ENCODE results near the gene IFT172. TPM values are rescaled to one million over a fixed set of nuclear protein-coding genes. Genes with fewer than 3 reads are reported as not detected.

Gene IFT172
- total and polyA plus RNA-seq, 5 donors from 2014 or later, result 1.1 to 10.3 (median 1.5) TPM

DNA sequence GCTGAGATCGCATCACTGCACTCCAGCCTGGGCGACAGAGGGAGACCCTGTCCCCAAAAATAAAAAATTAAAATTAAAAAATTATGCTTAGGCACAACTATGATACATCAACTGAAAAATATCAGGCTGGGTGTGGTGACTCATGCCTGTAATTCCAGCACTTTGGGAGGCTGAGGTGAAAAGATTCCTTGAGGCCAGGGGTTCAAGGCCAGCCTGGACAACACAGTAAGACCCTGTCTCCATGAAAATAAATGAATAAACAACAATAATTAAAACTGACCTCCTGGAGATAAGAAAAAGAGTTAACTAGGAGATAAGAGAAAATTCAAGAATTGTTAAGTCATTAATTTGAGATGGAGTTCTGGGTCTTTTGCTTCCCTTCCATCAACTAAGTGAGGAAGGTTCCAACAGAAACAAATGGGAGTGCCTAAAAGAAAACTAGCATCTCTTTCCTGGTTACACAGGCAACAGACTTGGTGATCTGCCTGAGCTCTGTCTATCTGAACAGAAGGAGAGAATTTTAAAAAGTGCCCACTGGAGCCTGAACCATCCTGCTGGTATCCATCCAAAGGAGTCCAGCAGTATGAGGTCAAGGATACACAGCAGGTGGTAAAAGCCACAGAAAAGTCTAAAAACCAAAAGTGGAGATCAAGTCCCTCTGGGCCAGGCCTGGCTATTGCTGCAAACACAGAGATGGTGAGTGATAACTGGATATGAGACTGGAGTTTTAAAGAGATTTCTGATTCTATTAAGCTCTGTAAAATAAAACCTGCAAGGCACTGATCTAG, 89.0 kb downstream of the IFT172 start:
- Mint-ChIP-seq H3K4me1 (peaks cover 33 to 73% (median 52%) of the 10 kb centered on the region in 4 donors), H3K27ac (peak overlapping the region in 2 of 3 donors; percentile 27 to 57), H3K36me3 (peaks cover 14% of the 10 kb centered on the region), H3K4me3 (peak overlapping the region in 2 of 4 donors; percentile 47 to 90), H3K9me3 (no peaks in the 10 kb centered on the region), H3K27me3 (no peaks in the 10 kb centered on the region)
- no peak for ATAC-seq (ENCODE audit: low read depth in 2 of 2)
- no peak for DNase-seq
- Histone ChIP-seq H3K27ac (ENCODE audit: insufficient read depth, low read length, poor library complexity, severe bottlenecking) (no peak overlapping the region), H3K9me3 (ENCODE audit: control insufficient read depth in 2 of 2, low read length in 2 of 2) (no peaks in the 10 kb centered on the region), H3K4me1 (ENCODE audit: control insufficient read depth, insufficient read depth, low read length, poor library complexity, severe bottlenecking) (peaks cover 22% of the 10 kb centered on the region), H3K4me3 (ENCODE audit: low read depth, low read length) (peak overlapping the region; percentile 26), H3K36me3 (ENCODE audit: control insufficient read depth, insufficient read depth, low read length) (peaks cover 14% of the 10 kb centered on the region), H3K27me3 (ENCODE audit: control insufficient read depth, insufficient read depth, low read length) (no peaks in the 10 kb centered on the region)

DNA sequence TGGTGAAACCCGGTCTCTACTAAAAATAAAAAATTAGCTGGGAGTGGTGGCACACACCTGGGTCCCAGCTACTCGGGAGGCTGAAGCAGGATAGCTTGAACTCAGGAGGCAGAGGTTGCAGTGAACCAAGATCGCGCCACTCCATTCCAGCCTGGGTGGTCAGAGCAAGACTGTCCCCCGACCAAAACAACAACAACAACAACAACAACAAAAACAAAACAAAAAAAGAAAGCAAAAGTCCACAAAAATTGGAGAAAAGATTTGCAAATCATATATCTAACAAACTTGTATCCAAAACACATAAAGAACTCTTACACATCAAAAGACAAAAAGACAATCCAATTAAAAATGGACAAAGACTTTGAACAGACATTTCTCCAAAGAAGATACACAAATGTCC, 90.6 kb downstream of the IFT172 start:
- H3K27ac ChIP-seq (ENCODE audit: insufficient read depth, low read length, poor library complexity, severe bottlenecking), result no peak overlapping the region
- peaks cover 12% of the 10 kb centered on the region for H3K36me3 ChIP-seq (ENCODE audit: control insufficient read depth, insufficient read depth, low read length)
- ATAC-seq (ENCODE audit: low read depth in 2 of 2), result no peak
- H3K4me1 ChIP-seq (ENCODE audit: control insufficient read depth, insufficient read depth, low read length, poor library complexity, severe bottlenecking), result peaks cover 18% of the 10 kb centered on the region
- Mint-ChIP-seq H3K27ac (peak overlapping the region; percentile 52 to 74 (median 71)), H3K27me3 (no peaks in the 10 kb centered on the region), H3K36me3 (peaks cover 14% of the 10 kb centered on the region), H3K9me3 (no peaks in the 10 kb centered on the region), H3K4me1 (peaks cover 32 to 69% (median 48%) of the 10 kb centered on the region in 4 donors), H3K4me3 (peak overlapping the region in 3 of 4 donors; percentile 31 to 79 (median 33))
- H3K27me3 ChIP-seq (ENCODE audit: control insufficient read depth, insufficient read depth, low read length), result no peaks in the 10 kb centered on the region
- no peaks in the 10 kb centered on the region for H3K9me3 ChIP-seq (ENCODE audit: control insufficient read depth in 2 of 2, low read length in 2 of 2)
- H3K4me3 ChIP-seq (ENCODE audit: low read depth, low read length), result no peak overlapping the region
- DNase-seq, result no peak

Other genes with a start within 250 kb of the IFT172 start
- gene SLC30A3, start 226.7 kb downstream of the IFT172 start, total RNA-seq, result 0.10 TPM
- under 1 TPM in 1 of 4 donors, not detected in 3; 0.05 TPM for gene SLC30A3, start 226.7 kb downstream of the IFT172 start, polyA plus RNA-seq
- gene DNAJC5G, start 214.3 kb downstream of the IFT172 start, total RNA-seq, result not detected
- not detected for gene DNAJC5G, start 214.3 kb downstream of the IFT172 start, polyA plus RNA-seq
- gene TRIM54, start 207.3 kb downstream of the IFT172 start, total RNA-seq, result not detected
- under 1 TPM in 1 of 4 donors, not detected in 3; 0.10 TPM for gene TRIM54, start 207.3 kb downstream of the IFT172 start, polyA plus RNA-seq
- 2.2 TPM for gene UCN, start 181.3 kb downstream of the IFT172 start, total RNA-seq
- gene UCN, start 181.3 kb downstream of the IFT172 start, polyA plus RNA-seq, result under 1 TPM in 3 of 4 donors, not detected in 1; 0.24 to 0.79 (median 0.32) TPM
- gene MPV17, start 166.6 kb downstream of the IFT172 start, total RNA-seq, result 56.7 TPM
- gene MPV17, start 166.6 kb downstream of the IFT172 start, polyA plus RNA-seq, result 100 to 1,000 TPM; 124 to 166 (median 133) TPM
- gene GTF3C2, start 133.0 kb downstream of the IFT172 start, total RNA-seq, result 52.8 TPM
- gene GTF3C2, start 133.0 kb downstream of the IFT172 start, polyA plus RNA-seq, result 10 to 100 TPM; 27.5 to 45.8 (median 35.3) TPM
- 33.2 TPM for gene EIF2B4, start 119.4 kb downstream of the IFT172 start, total RNA-seq
- gene EIF2B4, start 119.4 kb downstream of the IFT172 start, polyA plus RNA-seq, result 10 to 100 TPM; 27.3 to 38.8 (median 34.5) TPM
- 85.5 TPM for gene SNX17, start 119.1 kb downstream of the IFT172 start, total RNA-seq
- gene SNX17, start 119.1 kb downstream of the IFT172 start, polyA plus RNA-seq, result 100 to 1,000 TPM; 224 to 262 (median 243) TPM
- 20.9 TPM for gene ZNF513, start 109.0 kb downstream of the IFT172 start, total RNA-seq
- 1 to 10 TPM; 1.4 to 4.9 (median 3.5) TPM for gene ZNF513, start 109.0 kb downstream of the IFT172 start, polyA plus RNA-seq
- gene PPM1G, start 80.2 kb downstream of the IFT172 start, total RNA-seq, result 73.7 TPM
- gene PPM1G, start 80.2 kb downstream of the IFT172 start, polyA plus RNA-seq, result 100 to 1,000 TPM; 116 to 144 (median 118) TPM
- 182 TPM for gene NRBP1, start 61.1 kb downstream of the IFT172 start, total RNA-seq
- 100 to 1,000 TPM in 3 of 4 donors, 10 to 100 TPM in 1; 87.1 to 122 (median 109) TPM for gene NRBP1, start 61.1 kb downstream of the IFT172 start, polyA plus RNA-seq
- 10.0 TPM for gene KRTCAP3, start 47.4 kb downstream of the IFT172 start, total RNA-seq
- gene KRTCAP3, start 47.4 kb downstream of the IFT172 start, polyA plus RNA-seq, result 1 to 10 TPM; 2.0 to 7.7 (median 2.3) TPM
- 0.39 TPM for gene FNDC4, start 5.5 kb upstream of the IFT172 start, total RNA-seq
- not detected for gene FNDC4, start 5.5 kb upstream of the IFT172 start, polyA plus RNA-seq
- gene GCKR, start 7.1 kb upstream of the IFT172 start, total RNA-seq, result not detected
- not detected for gene GCKR, start 7.1 kb upstream of the IFT172 start, polyA plus RNA-seq
- gene ZNF512, start 93.3 kb upstream of the IFT172 start, total RNA-seq, result 29.3 TPM
- 10 to 100 TPM; 29.3 to 47.8 (median 39.6) TPM for gene ZNF512, start 93.3 kb upstream of the IFT172 start, polyA plus RNA-seq
- gene CCDC121, start 139.3 kb upstream of the IFT172 start, total RNA-seq, result 0.79 TPM
- gene CCDC121, start 139.3 kb upstream of the IFT172 start, polyA plus RNA-seq, result 1 to 10 TPM in 2 of 4 donors, under 1 TPM in 2; 0.49 to 2.4 (median 0.96) TPM
- 27.8 TPM for gene GPN1, start 139.3 kb upstream of the IFT172 start, total RNA-seq
- gene GPN1, start 139.3 kb upstream of the IFT172 start, polyA plus RNA-seq, result 10 to 100 TPM; 74.2 to 85.0 (median 76.4) TPM
- 51.4 TPM for gene SUPT7L, start 173.9 kb upstream of the IFT172 start, total RNA-seq
- gene SUPT7L, start 173.9 kb upstream of the IFT172 start, polyA plus RNA-seq, result 10 to 100 TPM; 18.3 to 23.9 (median 20.9) TPM
- 20.8 TPM for gene SLC4A1AP, start 174.1 kb upstream of the IFT172 start, total RNA-seq
- gene SLC4A1AP, start 174.1 kb upstream of the IFT172 start, polyA plus RNA-seq, result 10 to 100 TPM; 25.2 to 28.3 (median 26.7) TPM